Mesodermal cell (in vitro differentiated cells): ENCODE results near the gene SUCLA2.

Source experiments
- H3K27ac ChIP-seq: 2 replicates; pipeline ENCODE4 v1.7.0; 2013; ENCODE audit warnings: mild to moderate bottlenecking, low read depth, low read length, moderate library complexity; ENCODE audit not compliant: severe bottlenecking
- H3K36me3 ChIP-seq: 2 replicates; pipeline ENCODE4 v1.7.1; 2013; ENCODE audit warnings: mild to moderate bottlenecking, low read length, moderate library complexity; ENCODE audit not compliant: control insufficient read depth, insufficient read depth
- H3K4me1 ChIP-seq: one replicate; pipeline ENCODE4 v1.7.1; 2013; ENCODE audit warnings: mild to moderate bottlenecking, low read length; ENCODE audit not compliant: insufficient read depth, control insufficient read depth, poor library complexity, severe bottlenecking
- H3K4me3 ChIP-seq: 2 replicates; pipeline ENCODE4 v1.7.0; 2013; ENCODE audit warnings: low read length, control low read depth, mild to moderate bottlenecking; ENCODE audit not compliant: insufficient read depth, poor library complexity, severe bottlenecking; ENCODE audit errors: extremely low read depth
- H3K9me3 ChIP-seq: 2 replicates; pipeline ENCODE4 v1.7.1; 2013; ENCODE audit warnings: mild to moderate bottlenecking, low read length, moderate library complexity; ENCODE audit not compliant: control insufficient read depth
- WGBS, 2 experiments: methylation state at CpG; one replicate each; pipeline ENCODE4 v1.1.5; 2013; ENCODE audit warnings: missing lambda C conversion rate in 2 of 2; ENCODE audit not compliant: insufficient coverage in 2 of 2; 5-methylcytosine and 5-hydroxymethylcytosine counted together

SUCLA2 gene

DNA sequence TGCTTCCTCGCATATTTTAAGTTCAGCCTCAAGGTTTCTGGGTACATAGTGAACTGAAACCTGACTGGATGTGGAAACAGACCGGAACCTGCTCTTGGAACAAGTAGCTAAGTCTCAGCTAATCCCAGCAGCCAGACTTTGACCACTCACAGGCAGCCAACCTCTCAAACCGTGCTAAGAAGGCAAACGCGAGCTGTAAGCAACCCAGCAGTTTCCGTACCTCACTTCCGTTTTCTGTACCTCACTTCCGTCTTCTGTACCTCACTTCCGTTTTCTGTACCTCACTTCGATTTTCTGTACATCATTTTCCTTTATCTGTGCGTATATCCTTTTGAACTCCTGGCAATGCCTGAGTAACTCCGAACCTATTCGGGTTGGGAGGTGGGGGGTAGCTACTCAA is 96.8 kb downstream of the SUCLA2 start:
- Histone ChIP-seq H3K9me3 (no peaks in the 10 kb centered on the region), H3K27ac (no peak overlapping the region), H3K36me3 (no peaks in the 10 kb centered on the region), H3K4me1 (no peaks in the 10 kb centered on the region), H3K4me3 (no peak overlapping the region)
- 95 to 98% methylated on average over 9 to 10 of the region's 13 CpGs for WGBS, 2 experiments

DNA sequence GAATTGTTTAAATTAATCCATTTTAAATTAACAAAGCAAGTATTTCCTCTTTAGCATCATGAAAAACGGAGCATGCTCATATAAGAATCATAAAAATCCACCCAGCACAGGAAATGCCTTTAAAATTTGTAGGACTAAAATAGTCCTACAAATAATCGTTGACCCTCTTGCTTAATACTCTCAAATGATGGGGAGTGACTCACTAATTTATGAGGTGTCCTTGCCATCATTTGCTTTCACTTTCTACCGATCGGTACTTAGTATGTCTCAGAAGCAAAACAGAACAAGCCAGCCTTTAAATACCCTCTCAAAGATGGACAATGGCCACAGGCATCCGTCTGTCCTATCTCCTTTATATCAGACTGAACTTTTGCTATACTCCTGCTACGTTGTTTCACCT is 97.2 kb downstream of the SUCLA2 start:
- Histone ChIP-seq H3K4me1 (no peaks in the 10 kb centered on the region), H3K9me3 (no peaks in the 10 kb centered on the region), H3K27ac (no peak overlapping the region), H3K4me3 (no peak overlapping the region), H3K36me3 (no peaks in the 10 kb centered on the region)
- 82 to 86% methylated on average over 3 to 5 of the region's 6 CpGs for WGBS, 2 experiments

GRCh38 chr13:47901441-47901840 is 99.6 kb downstream of the SUCLA2 start:
- Histone ChIP-seq H3K4me1 (no peaks in the 10 kb centered on the region), H3K36me3 (no peaks in the 10 kb centered on the region), H3K9me3 (no peaks in the 10 kb centered on the region), H3K4me3 (no peak overlapping the region), H3K27ac (no peak overlapping the region)
- WGBS, 2 experiments: 74 to 100% methylated on average over 1 to 3 of the region's 3 CpGs

- H3K9me3 ChIP-seq: no peaks in the 10 kb centered on the region
- H3K4me3 ChIP-seq: no peak overlapping the region
- H3K4me1 ChIP-seq: peaks cover 4% of the 10 kb centered on the region
- 100% methylated on average over 2 of the region's 3 CpGs; no CpG with 5 or more reads in 1 of the 2 experiments for WGBS, 2 experiments
- no peak overlapping the region for H3K27ac ChIP-seq
- H3K36me3 ChIP-seq: no peaks in the 10 kb centered on the region
These were observed 103.0 kb downstream of the SUCLA2 start for GRCh38 chr13:47898080-47898479.

DNA sequence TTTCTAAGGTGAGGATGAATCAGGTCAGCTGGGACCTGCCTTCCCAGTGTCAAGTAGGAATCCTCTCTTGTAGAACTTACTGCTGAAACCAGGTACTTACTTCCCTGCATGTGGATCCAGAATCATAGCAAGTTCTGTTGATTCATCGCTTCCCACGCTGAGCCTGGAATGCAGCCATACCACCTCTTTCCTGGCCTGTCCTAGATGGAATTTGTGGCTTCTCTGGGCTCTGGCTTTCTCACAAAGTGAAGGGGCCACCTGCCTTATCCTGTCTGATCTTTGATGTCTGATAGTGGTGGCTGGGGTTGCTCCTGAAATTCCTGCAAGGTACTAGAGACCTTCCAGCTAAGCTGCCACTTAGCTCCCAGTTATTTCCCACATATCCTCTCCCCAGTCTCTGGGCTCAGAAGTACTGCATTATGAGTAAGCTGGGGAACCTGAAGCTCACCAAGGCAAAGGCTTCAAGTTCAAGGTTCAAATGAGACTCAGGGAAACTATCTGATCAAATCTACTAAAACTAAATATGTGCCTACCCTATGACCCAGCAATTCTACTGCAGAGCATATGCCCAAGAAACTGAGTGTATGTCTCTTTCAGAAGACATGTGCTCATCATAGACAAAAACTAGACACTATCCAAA is 103.5 kb downstream of the SUCLA2 start:
- H3K4me1 ChIP-seq: peaks cover 4% of the 10 kb centered on the region
- H3K4me3 ChIP-seq: no peak overlapping the region
- no peaks in the 10 kb centered on the region for H3K36me3 ChIP-seq
- 81 to 82% methylated on average over 2 of the region's 2 CpGs for WGBS, 2 experiments
- no peaks in the 10 kb centered on the region for H3K9me3 ChIP-seq
- no peak overlapping the region for H3K27ac ChIP-seq

DNA sequence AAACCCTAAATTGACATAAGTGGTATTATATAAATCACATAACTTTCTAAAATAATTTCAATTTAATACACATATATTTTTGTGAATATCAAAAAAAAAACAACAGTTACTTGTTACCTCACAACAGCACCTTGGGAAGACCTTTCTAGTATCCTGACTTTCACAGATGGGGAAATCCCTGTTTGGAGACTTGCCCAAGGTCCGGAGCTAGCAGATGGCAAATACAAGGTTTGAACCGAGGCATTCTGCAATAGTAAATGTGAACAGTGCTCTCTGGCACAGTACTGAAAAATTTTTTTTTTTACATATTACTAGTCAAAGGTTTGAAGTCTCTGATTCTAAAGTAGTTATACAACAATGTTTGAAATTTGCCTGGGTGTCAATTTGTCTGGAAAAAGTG is 104.5 kb downstream of the SUCLA2 start:
- WGBS, 2 experiments: 86 to 100% methylated on average over 1 of the region's 2 CpGs
- peaks cover 4% of the 10 kb centered on the region for H3K4me1 ChIP-seq
- H3K4me3 ChIP-seq: no peak overlapping the region
- H3K27ac ChIP-seq: no peak overlapping the region
- no peaks in the 10 kb centered on the region for H3K36me3 ChIP-seq
- H3K9me3 ChIP-seq: no peaks in the 10 kb centered on the region

GRCh38 chr13:47896111-47896510 is 105.0 kb downstream of the SUCLA2 start:
- H3K27ac ChIP-seq: no peak overlapping the region
- peaks cover 4% of the 10 kb centered on the region for H3K4me1 ChIP-seq
- no peaks in the 10 kb centered on the region for H3K36me3 ChIP-seq
- WGBS, 2 experiments: 76 to 88% methylated on average over 5 of the region's 5 CpGs
- H3K9me3 ChIP-seq: no peaks in the 10 kb centered on the region
- H3K4me3 ChIP-seq: no peak overlapping the region

DNA sequence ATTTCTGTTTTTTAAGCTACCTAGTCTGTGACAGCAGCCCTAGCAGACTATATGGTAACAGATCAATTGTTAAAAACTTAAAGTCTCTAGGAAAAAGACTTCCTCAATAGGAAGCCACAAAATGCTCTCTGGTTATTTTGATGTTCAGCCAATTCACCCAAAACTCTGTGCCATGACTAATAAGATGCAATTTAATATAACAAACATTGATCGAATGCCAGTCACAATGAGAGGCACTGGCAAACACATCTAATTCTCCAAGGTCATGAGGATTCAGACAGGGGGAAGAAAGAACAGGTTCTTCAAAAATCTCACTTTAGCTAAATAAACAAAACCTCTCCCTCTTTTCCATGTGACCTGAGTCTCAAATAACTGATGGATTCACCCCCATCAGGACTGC is 107.5 kb downstream of the SUCLA2 start:
- Histone ChIP-seq H3K27ac (no peak overlapping the region), H3K4me1 (peaks cover 9% of the 10 kb centered on the region), H3K9me3 (no peaks in the 10 kb centered on the region), H3K4me3 (no peak overlapping the region), H3K36me3 (no peaks in the 10 kb centered on the region)
- WGBS, 2 experiments: no CpG with 5 or more reads among the region's 1 CpG
